ENCODE results near the gene FBXO47. TPM values are rescaled to one million over a fixed set of nuclear protein-coding genes. Genes with fewer than 3 reads are reported as not detected.

FBXO47 gene
- total and polyA plus RNA-seq, 9 of the 15 experiments (the other 6 are each of a cell fraction or from before 2014, with no cell fraction given): not detected

GRCh38 chr17:38982858-38983746 is 15.9 kb upstream of the FBXO47 start:
- CTCF ChIA-PET (ENCODE audit: low intra/inter-chr PET ratio): interaction anchor here (0.6 to 3.5 kb wide), 10 partner anchors 11 to 256 kb away, joined by 3 to 43 read pairs (median 4); no protein-coding TSS in a partner anchor
- Histone ChIP-seq H3K4me3 (no peak overlapping the region), H3K9me1 (ENCODE audit: control insufficient read depth, insufficient read depth, low read length) (no peaks in the 10 kb centered on the region), H3K36me3 (ENCODE audit: control insufficient read depth, insufficient read depth, low read length) (no peaks in the 10 kb centered on the region), H3K4me2 (ENCODE audit: insufficient read depth, low read length) (no peak overlapping the region), H3K27ac (ENCODE audit: extremely low read depth, low read depth, low read length) (no peak overlapping the region), H3K4me1 (replicated peaks in 1 of 2; ENCODE audit: control insufficient read depth in 2 of 2, insufficient read depth in 2 of 2, low read length in 2 of 2) (no peaks in the 10 kb centered on the region; a peak in 1 of 5 replicates), H3K79me2 (ENCODE audit: control insufficient read depth, insufficient read depth, low read length) (no peaks in the 10 kb centered on the region), H3K27me3 (ENCODE audit: control insufficient read depth in 2 of 2, insufficient read depth in 2 of 2, low read length in 2 of 2) (no peaks in the 10 kb centered on the region; a peak in 1 of 5 replicates), H4K20me1 (replicated peaks; ENCODE audit: control insufficient read depth, insufficient read depth, low read length) (no peaks in the 10 kb centered on the region), H2AFZ (ENCODE audit: low read depth, low read length) (no peak overlapping the region), H3K9me3 (replicated peaks; ENCODE audit: control insufficient read depth, insufficient read depth, low read depth, low read length) (no peaks in the 10 kb centered on the region), H3K9ac (ENCODE audit: insufficient read depth in 1 of 2, low read depth in 2 of 2, low read length in 2 of 2) (no peak overlapping the region)
- intact Hi-C loops (cut with micrococcal nuclease) (loop anchor here (1.0 to 10.0 kb wide), 4 partner anchors 82 to 170 kb away; partner anchors contain the start of gene LASP1), in situ Hi-C loops (cut with MboI) (loop anchor here (5.0 kb wide), 1 partner anchor 89 kb away; no protein-coding TSS in a partner anchor)
- FAIRE-seq (peak; percentile 79), ATAC-seq (peak; percentile 86), DNase-seq (ENCODE audit: extremely low read depth in 1 of 4, low spot score in 3 of 4) (peak; percentile 42 to 79 (median 58))
- no TSS peak for BruUV-seq (replicated peaks)
- 39% methylated on average over 11 of the region's 11 CpGs for WGBS (ENCODE audit: insufficient coverage, low coverage, missing lambda C conversion rate)
- POLR2A ChIA-PET: interaction anchor here (0.9 to 1.3 kb wide), 3 partner anchors 11 to 170 kb away, joined by 3 to 4 read pairs (median 3); no protein-coding TSS in a partner anchor
- TF ChIP-seq CC2D1A (IDR thresholded peaks at IDR 0.05) (peak; percentile 83), ARID2 (IDR thresholded peaks at IDR 0.05) (peak; percentile 93; the same call in 1 of the 2 replicates), KLF16 (IDR thresholded peaks at IDR 0.05) (0 out of 2 replicates have a peak, but pooled peaks have one; percentile 10), SMC3 (conservative IDR thresholded peaks at IDR 0.05; ENCODE audit: insufficient read depth, low read depth, low read length) (peak; percentile 90), RAD21 (CRISPR knock-in tag; conservative IDR thresholded peaks at IDR 0.05 in 1 of 2, IDR thresholded peaks at IDR 0.05 in 1 of 2) (peak; percentile 95 to 98), POLR3G (IDR thresholded peaks at IDR 0.05; ENCODE audit: extremely low read depth, insufficient read length, insufficient replicate concordance) (no peak)
- TF ChIP-seq, protein P1, sequence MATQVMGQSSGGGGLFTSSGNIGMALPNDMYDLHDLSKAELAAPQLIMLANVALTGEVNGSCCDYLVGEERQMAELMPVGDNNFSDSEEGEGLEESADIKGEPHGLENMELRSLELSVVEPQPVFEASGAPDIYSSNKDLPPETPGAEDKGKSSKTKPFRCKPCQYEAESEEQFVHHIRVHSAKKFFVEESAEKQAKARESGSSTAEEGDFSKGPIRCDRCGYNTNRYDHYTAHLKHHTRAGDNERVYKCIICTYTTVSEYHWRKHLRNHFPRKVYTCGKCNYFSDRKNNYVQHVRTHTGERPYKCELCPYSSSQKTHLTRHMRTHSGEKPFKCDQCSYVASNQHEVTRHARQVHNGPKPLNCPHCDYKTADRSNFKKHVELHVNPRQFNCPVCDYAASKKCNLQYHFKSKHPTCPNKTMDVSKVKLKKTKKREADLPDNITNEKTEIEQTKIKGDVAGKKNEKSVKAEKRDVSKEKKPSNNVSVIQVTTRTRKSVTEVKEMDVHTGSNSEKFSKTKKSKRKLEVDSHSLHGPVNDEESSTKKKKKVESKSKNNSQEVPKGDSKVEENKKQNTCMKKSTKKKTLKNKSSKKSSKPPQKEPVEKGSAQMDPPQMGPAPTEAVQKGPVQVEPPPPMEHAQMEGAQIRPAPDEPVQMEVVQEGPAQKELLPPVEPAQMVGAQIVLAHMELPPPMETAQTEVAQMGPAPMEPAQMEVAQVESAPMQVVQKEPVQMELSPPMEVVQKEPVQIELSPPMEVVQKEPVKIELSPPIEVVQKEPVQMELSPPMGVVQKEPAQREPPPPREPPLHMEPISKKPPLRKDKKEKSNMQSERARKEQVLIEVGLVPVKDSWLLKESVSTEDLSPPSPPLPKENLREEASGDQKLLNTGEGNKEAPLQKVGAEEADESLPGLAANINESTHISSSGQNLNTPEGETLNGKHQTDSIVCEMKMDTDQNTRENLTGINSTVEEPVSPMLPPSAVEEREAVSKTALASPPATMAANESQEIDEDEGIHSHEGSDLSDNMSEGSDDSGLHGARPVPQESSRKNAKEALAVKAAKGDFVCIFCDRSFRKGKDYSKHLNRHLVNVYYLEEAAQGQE (IDR thresholded peaks at IDR 0.05; ENCODE audit: borderline replicate concordance): peak; percentile 95
- TF ChIP-seq, protein P1 (CRISPR knock-in tag; IDR thresholded peaks at IDR 0.05; ENCODE audit: low read depth): no peak

Measured in K562 (cell line).